ENCODE results near the gene ZNF444.

DNA sequence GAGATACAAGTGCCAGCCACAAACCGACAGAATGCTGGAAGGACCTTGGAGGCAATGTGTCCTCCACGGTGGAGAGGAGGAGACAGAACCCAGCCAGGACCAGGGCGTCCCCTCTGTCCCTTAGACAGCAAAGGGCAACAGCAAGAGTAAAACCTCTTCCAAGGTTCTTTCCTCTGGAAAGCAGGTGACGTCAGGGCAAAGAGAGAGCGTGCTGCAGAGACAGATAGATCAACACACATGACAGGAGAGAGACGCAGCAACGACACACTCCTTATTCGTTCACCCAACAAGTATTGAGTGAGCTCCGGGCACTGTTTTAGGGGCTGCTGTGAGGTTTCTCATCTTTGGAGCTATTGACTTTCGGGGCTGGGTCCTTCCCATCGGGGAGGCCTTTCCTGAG is 33.5 kb downstream of the ZNF444 start:
- TF ChIP-seq, protein P1, sequence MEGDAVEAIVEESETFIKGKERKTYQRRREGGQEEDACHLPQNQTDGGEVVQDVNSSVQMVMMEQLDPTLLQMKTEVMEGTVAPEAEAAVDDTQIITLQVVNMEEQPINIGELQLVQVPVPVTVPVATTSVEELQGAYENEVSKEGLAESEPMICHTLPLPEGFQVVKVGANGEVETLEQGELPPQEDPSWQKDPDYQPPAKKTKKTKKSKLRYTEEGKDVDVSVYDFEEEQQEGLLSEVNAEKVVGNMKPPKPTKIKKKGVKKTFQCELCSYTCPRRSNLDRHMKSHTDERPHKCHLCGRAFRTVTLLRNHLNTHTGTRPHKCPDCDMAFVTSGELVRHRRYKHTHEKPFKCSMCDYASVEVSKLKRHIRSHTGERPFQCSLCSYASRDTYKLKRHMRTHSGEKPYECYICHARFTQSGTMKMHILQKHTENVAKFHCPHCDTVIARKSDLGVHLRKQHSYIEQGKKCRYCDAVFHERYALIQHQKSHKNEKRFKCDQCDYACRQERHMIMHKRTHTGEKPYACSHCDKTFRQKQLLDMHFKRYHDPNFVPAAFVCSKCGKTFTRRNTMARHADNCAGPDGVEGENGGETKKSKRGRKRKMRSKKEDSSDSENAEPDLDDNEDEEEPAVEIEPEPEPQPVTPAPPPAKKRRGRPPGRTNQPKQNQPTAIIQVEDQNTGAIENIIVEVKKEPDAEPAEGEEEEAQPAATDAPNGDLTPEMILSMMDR (IDR thresholded peaks at IDR 0.05), result no peak
- TF ChIP-seq POLR2A (IDR thresholded peaks at IDR 0.05), result no peak
